NCI-H446 treated with DMSO at 0.1 percent for 48 hours (cell line): ENCODE results near the gene LIMK2.
"Not testable (repeated sequence)": the region's sequence is repeated elsewhere in the genome, so short reads cannot be mapped to it uniquely, and the experiment has no call there.

ENCODE experiments used
- DNase-seq: peaks from one replicate; lab custom pipeline; 2025; lab: John Stamatoyannopoulos, UW

LIMK2 gene

GRCh38 chr22:31211862-31212730, at the start of gene LIMK2:
LIMK2 (plus strand) TSS chr22:31212298; CDS start chr22:31212409, 111 bp downstream.
- peak; percentile 77 for DNase-seq

DNA sequence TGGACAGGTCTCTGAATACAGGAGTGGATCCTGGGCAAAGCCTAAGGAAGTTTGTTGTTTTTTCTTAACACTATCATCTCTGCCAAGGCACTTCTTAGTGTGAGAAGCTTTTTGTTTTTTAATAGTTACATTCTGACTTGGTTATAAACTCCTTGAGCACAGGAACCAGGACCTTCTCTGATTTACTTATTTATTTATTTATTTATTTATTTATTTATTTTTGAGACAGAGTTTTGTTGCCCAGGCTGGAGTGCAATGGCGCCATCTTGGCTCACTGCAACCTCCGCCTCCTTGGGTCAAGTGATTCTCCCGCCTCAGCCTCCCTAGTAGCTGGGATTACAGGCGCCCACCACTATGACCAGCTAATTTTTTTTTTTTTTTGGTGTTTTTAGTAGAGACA, 41.1 kb upstream of the LIMK2 start:
- no peak for DNase-seq

DNA sequence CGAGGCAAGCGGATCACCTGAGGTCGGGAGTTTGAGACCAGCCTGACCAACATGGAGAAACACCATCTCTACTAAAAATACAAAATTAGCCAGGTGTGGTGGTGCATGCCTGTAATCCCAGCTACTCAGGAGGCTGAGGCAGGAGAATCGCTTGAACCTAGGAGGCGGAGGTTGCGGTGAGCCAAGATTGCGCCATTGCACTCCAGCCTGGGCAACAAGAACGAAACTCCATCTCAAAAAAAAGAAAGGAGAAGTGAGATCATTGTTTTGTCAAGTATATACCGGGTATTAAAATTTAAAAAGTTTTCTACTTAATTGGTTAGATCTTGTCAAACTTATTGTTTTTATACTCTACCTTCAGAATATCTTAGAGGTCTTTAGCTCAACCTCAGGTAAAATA, 40.4 kb upstream of the LIMK2 start:
- not testable (repeated sequence) for DNase-seq

DNA sequence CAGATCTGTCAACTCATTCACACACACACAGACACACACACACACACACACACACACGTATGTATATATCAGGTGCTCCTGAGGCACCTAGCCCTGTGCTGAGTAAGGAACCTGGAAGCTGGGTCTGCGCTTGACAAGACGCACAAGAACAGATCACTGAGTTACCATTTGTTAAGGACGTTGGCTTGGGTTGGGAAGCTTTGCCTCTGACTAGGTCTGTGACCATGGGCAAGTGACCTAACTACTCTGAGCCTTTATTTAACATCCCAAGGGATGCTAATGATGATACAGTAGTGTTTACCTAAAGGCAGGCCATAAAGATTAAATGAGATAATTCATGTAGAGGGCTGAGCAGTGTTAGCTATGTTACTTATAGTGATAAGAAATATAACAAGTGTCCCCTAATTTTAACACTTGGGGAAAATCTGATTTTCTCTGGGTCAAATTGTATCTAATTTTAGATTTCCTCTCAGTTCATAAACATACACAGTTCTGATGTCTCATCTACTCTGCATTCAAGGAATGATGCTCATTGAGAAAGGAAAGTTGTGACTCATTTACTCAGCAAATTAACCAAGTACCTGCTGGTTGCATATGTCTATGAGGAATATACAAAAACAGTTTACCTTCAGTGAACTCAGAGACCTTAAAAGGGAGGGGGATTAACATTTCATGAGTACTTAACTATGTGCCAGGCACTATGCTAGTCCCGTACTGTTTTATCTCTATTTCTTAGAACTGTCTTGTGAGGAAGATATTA, 38.5 kb upstream of the LIMK2 start:
- DNase-seq, result no peak

DNA sequence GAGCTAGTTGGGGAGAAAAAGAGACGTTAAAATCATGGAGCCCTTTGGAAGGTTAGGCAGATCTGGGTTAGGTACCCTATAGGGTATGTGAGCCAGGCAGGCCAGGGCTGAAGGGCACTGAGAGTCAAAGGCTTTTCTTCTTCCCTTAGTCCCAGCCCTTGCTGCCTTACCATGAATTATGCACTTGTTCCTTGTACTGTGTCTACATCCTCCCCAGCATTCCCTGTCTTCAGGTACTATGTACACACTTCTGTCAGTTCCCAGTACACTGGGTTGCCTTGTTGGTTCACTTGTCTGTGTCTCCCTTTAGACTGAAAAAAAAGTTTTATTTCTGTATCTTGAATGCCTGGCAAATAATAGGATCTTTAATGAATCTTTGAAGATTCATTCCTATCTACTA, 35.2 kb upstream of the LIMK2 start:
- no peak for DNase-seq

DNA sequence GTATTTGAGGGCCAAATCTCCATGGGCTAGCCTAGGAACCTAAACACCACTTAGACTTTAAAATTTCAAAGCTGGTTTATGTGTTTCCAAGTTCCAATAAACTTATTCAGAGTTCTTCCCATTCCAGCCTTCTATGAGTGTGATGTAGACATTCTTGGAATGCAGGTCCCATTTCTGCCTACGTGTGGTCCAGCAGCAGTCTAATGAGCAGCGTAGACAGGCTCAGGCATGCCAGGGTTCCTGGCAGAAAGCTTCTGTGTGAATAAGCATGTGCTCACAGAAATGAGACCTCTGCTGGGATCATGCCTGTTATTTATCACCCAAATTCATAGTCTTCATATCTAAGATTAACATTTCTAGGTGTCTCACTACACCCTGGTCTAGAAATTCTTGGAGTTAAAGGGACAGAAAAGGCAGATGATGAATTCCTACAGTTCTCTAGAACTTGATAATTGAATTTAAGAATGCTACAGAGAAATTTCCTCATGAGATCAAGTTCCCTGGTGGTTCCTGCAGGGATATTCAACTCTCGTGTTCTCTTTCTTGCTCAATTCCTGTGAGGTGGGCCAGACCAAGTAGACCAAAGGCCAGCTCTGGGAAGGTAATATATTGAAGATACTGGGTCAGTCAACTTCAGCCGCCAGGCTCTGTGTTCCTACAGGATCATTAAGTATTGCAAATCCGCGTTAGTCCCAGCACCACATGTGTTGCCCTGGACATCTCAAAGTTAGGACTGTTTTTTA, 34.5 kb upstream of the LIMK2 start:
- DNase-seq, result peak; percentile 60

GRCh38 chr22:31178859-31179258, 33.2 kb upstream of the LIMK2 start:
- no peak for DNase-seq

GRCh38 chr22:31179345-31179744, 32.8 kb upstream of the LIMK2 start:
- DNase-seq, result peak; percentile 41

- DNase-seq, result no peak
Observed at GRCh38 chr22:31184015-31184414, 28.1 kb upstream of the LIMK2 start.

DNA sequence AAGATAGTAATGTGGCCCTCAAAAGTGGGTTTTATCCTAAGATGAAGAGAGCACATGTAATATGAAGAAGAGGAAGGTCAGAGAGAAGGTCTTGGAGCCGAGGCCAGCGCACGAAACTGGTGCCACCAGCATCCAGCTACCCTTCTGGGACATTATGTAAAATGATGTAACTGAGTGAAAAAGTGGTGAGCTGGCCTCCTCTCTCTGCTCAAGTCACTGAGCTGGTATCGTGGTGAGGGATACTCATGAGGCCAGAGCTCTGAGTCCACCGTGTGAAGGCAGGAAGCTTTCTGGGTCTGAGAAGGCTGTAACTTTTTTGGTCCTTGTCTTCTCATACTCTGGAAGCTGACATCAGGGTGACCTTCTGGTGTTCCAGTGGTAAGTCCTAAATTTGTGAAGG, 27.0 kb upstream of the LIMK2 start:
- no peak for DNase-seq

DNA sequence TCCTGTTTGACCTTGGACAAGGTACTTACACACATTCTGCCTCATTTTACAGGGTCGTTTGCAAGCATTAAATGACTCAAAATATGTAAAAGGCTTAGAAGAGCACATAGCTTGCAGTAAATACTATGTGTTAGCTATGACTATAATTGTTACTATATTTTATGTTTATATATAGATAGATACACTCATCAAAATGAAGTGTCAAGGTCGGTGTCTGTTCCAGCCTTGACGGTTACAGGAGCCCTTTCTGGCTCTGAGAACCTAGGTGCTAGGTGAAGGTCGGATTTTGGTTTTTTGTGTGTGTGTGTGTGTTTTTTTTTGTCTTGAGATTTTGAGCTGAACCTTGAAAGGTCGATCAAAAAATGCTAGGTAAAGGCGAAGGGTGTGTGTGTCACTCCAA, 24.5 kb upstream of the LIMK2 start:
- DNase-seq, result no peak

- DNase-seq, result no peak
Observed at GRCh38 chr22:31192513-31192912, 19.6 kb upstream of the LIMK2 start.

DNA sequence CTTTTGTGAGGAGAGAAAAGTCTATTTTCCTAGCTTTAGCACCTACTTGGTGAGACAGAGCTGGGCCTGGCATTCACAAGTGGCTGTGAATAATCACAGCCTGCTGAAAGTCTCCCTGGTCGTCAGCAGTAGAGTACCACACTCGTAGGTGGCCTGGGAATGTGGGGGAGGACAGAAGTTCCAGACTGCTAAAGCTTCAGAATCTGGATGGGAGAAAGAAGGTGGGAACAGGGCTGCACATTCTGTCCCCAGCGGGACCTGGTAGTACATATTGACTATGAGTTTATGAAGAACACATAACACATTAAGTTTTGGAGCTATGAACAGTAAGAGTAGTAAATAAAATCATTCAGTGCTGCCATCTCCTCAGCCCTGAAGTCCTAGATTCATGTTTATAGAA, 19.0 kb upstream of the LIMK2 start:
- DNase-seq, result no peak

DNA sequence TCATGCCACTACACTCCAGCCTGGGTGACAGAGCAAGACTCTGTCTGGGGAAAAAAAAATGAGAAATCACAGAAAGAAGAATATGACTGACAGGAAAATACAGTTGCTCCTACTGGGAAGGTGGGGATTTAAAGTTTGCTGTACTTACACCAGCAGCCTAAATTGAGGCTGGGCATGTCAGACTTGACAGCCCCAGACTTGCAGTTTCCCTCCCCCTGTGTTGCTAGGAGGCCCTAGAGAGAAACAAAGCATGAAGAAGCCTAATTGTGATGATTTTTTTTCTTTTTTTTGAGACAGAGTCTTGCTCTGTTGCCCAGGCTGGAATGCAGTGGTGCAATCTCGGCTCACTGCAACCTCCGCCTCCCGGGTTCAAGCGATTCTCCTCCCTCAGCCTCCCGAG, 17.4 kb upstream of the LIMK2 start:
- not testable (repeated sequence) for DNase-seq

GRCh38 chr22:31199187-31199586, 12.9 kb upstream of the LIMK2 start:
- no peak for DNase-seq

DNA sequence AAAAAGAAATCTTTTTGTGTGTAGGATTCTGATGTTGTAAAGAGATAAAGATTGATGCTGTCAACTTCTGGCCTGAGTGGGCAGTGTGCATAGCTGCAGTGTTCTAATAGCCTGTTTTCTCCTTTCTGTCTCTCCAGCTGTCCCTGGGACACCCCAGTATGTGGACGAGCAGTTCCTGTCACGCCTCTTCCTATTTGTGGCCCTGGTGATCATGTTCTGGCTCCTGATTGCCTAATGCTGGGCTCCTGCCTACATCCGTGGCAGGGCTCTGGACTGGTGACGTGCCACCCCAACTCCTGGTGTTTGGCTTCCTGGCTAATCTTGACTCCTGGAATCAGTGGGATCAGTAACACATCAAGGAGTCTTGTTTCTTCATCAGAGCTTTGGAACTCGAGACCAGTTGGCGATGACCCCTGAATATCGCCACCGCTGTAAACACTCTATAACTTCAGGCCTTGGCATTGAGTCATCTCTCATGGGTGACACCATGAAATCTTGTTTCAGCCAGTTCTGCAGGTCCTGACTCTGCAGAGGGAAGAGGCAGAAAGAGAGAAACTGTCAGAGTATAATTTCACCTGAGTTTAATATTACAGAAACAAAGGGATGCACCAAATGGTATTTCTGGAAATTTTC, 7.6 kb upstream of the LIMK2 start:
- not testable (repeated sequence) for DNase-seq

DNA sequence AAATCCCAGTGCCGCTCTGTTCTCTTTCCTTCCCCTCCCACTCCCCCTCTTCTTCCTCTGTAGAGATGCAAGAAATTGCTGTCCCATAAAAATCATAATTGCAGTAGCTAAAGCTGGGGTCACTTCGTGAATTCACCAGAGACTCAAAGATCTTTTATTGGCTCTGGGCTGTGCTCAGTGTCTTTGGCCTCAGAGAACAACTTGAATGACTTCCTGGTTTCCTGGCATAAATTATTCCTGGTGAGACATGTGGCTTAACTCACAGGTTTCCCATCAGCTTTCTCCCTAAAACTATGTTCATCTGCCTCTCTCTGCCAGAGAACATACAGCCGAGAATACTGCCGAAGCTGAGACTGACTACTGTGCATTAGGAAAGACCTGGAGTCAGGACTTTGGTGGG, 7.0 kb upstream of the LIMK2 start:
- DNase-seq, result not testable (repeated sequence)

- not testable (repeated sequence) for DNase-seq
Observed at GRCh38 chr22:31206460-31206859, 5.6 kb upstream of the LIMK2 start.

DNA sequence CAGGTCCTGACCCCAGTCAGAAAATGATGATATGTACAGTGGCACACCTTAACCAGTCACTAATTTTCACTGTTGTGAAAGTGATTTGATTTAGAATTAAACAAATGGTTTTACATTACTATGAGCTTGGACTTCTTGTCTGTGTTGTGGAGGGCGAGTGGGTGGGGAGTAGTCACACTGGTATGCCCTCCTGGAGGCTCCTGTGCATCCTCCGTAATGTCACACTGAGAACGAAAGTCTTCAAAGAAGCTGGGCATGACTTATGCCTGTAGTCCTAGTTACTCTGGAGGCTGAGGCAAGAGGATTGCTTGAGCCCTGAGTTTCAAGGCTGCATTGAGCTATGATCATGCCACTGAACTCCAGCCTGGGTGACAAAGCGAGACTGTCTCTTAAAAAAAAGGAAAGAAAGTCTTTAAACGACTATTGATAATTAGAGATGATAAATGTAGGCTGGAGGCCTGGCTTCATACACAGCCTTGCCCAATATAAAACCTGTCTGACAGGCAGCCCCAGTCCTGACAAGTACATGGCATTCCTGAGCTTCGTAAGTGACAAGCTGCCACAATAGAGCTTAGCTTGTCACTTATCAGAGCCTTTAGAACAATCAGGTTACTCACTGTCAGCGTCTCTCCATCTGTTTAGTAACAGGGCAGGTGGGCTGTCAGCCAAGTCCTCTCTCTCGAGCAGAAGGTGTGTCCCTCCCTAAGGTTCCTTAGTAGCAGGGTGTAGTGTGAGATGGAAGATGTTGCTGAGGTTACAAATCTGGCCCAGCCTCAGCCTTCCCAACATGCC, 5.0 kb upstream of the LIMK2 start:
- peak; percentile 12 for DNase-seq

DNA sequence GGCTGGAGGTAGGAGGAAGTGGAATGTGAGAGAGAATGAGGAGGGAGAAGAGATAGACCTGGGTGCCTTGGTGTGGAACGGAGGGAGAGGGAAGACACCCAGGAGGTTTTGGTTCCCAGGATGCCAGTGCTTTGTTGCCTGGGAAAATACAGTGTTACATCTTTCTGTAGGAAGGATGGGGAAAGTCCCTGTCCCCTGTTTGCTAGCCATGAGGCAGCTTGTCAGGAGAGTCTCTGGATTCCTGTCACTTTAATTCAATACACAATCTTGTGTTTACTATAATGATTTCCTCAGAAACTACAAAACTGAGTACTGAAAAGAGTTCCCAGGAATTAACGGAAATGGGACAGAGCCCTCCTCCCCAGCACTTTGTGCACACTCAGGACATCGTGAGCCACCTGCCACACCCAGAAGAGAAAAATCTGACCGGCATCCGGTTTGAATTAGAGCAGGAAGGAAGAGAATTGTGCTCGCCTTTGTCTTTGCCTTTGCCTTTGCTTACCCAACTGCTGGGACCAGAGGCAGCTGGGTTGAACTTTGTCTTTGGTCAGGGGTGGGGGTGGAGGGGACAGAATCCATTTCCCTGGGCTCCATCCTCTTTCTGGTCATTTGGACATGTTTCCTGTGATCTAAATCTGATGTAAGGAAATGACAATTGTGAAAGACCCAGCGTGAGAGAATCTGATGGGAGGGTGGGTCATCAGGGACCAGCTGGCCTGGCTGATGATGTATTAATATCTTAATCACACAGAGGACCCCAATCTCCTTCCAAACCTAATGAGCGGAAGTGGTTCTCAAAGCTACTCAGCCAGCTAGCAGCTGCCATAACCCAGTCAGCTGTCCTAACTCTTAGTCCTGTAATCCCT, 1.3 kb upstream of the LIMK2 start:
- no peak for DNase-seq
